NOMO-1 treated with DMSO at 0.1 percent for 48 hours (cell line): ENCODE data around the gene C1QC.
A peak's percentile ranks its signal among the peaks of the same experiment; 100 is the strongest.

Source experiments
- DNase-seq: peaks from one replicate; lab custom pipeline; 2025; ENCODE audit not compliant: unreplicated experiment; lab: John Stamatoyannopoulos, UW

The C1QC gene

GRCh38 chr1:22643381-22643780 lies at the start of gene C1QC:
TSS of gene C1QC (plus strand) at chr1:22643633. CDS start at chr1:22644024, 391 bp downstream.
- no peak for DNase-seq

- DNase-seq = no peak
Measured at GRCh38 chr1:22594396-22594795, 49.0 kb upstream of the C1QC start.

- DNase-seq = no peak
Measured at GRCh38 chr1:22595108-22595507, 48.3 kb upstream of the C1QC start.

GRCh38 chr1:22597301-22597965 lies 46.0 kb upstream of the C1QC start:
- no peak for DNase-seq

GRCh38 chr1:22597996-22598395 lies 45.4 kb upstream of the C1QC start:
- no peak for DNase-seq

- no peak for DNase-seq
Measured at GRCh38 chr1:22598736-22599135, 44.7 kb upstream of the C1QC start.

- DNase-seq = no peak
Measured at GRCh38 chr1:22600071-22600816, 43.2 kb upstream of the C1QC start.

- DNase-seq = no peak
Measured at GRCh38 chr1:22600817-22601605, 42.4 kb upstream of the C1QC start.

GRCh38 chr1:22601610-22602009 lies 41.8 kb upstream of the C1QC start:
- DNase-seq = no peak

GRCh38 chr1:22602060-22602740 lies 41.2 kb upstream of the C1QC start:
- no peak for DNase-seq

GRCh38 chr1:22606161-22606560 lies 37.3 kb upstream of the C1QC start:
- DNase-seq = no peak

- DNase-seq = no peak
Measured at GRCh38 chr1:22607154-22607553, 36.3 kb upstream of the C1QC start.

GRCh38 chr1:22608361-22608760 lies 35.1 kb upstream of the C1QC start:
- DNase-seq = no peak

GRCh38 chr1:22609291-22609690 lies 34.1 kb upstream of the C1QC start:
- DNase-seq = no peak

GRCh38 chr1:22611530-22611947 lies 31.9 kb upstream of the C1QC start:
- DNase-seq = peak; percentile 31

GRCh38 chr1:22612671-22613571 lies 30.5 kb upstream of the C1QC start:
- no peak for DNase-seq

- no peak for DNase-seq
Measured at GRCh38 chr1:22613572-22613918, 29.9 kb upstream of the C1QC start.

- DNase-seq = no peak
Measured at GRCh38 chr1:22613951-22614350, 29.5 kb upstream of the C1QC start.

- DNase-seq = no peak
Measured at GRCh38 chr1:22615886-22616285, 27.5 kb upstream of the C1QC start.

- DNase-seq = no peak
Measured at GRCh38 chr1:22616571-22616970, 26.9 kb upstream of the C1QC start.
